Astrocyte (in vitro differentiated cells and primary cell): ENCODE results near the gene OR2T5. TPM values are rescaled to one million over a fixed set of nuclear protein-coding genes. Genes with fewer than 3 reads are reported as not detected.
"Not testable (repeated sequence)": the region's sequence is repeated elsewhere in the genome, so short reads cannot be mapped to it uniquely, and the experiment has no call there.

Experiments
- DNase-seq: peaks from one replicate; pipeline ENCODE4 v3.0.0-alpha.2; 2010; ENCODE audit warnings: low read depth
- FAIRE-seq: peaks from 2 replicates; lab custom pipeline; 2011; peaks lifted over from hg19 to GRCh38; lab: Jason Lieb, UNC
- H2AFZ ChIP-seq: 2 replicates; pipeline ENCODE4 v1.6.0; 2012; ENCODE audit warnings: low read depth, low read length, inconsistent platforms
- H3K27ac ChIP-seq: 2 replicates; pipeline ENCODE4 v1.5.1; 2011; ENCODE audit warnings: low read depth, low read length, inconsistent platforms
- H3K27me3 ChIP-seq: 2 replicates; pipeline ENCODE4 v1.6.0; 2011; ENCODE audit warnings: low read length, inconsistent platforms; ENCODE audit not compliant: insufficient read depth
- H3K36me3 ChIP-seq: 2 replicates; pipeline ENCODE4 v1.5.1; 2011; ENCODE audit warnings: low read length, inconsistent platforms; ENCODE audit not compliant: insufficient read depth
- H3K4me1 ChIP-seq: 2 replicates; pipeline ENCODE4 v1.5.1; 2011; ENCODE audit warnings: low read length, inconsistent platforms; ENCODE audit not compliant: insufficient read depth
- H3K4me2 ChIP-seq: 2 replicates; pipeline ENCODE4 v1.6.0; 2012; ENCODE audit warnings: low read length, inconsistent platforms
- H3K4me3 ChIP-seq: 2 replicates; pipeline ENCODE4 v1.5.1; 2011; ENCODE audit warnings: low read depth, mild to moderate bottlenecking, low read length, inconsistent platforms; ENCODE audit not compliant: insufficient read depth
- H3K79me2 ChIP-seq: 2 replicates; pipeline ENCODE4 v1.6.0; 2012; ENCODE audit warnings: mild to moderate bottlenecking, low read length, inconsistent platforms; ENCODE audit not compliant: insufficient read depth
- H3K9ac ChIP-seq: 2 replicates; pipeline ENCODE4 v1.6.0; 2012; ENCODE audit warnings: mild to moderate bottlenecking, low read length, inconsistent platforms
- H3K9me3 ChIP-seq: 2 replicates; pipeline ENCODE4 v1.5.1; 2012; ENCODE audit warnings: low read depth, mild to moderate bottlenecking, low read length, inconsistent platforms; ENCODE audit not compliant: insufficient read depth
- H4K20me1 ChIP-seq: 2 replicates; pipeline ENCODE4 v1.6.0; 2012; ENCODE audit warnings: low read length, inconsistent platforms; ENCODE audit not compliant: insufficient read depth
- H3K27ac Mint-ChIP-seq: one replicate; pipeline ENCODE4 v1.8.0; 2021; ENCODE audit warnings: mild to moderate bottlenecking, mixed read lengths; ENCODE audit not compliant: unreplicated experiment
- H3K27me3 Mint-ChIP-seq: one replicate; pipeline ENCODE4 v1.8.0; 2021; ENCODE audit warnings: low read depth, mixed read lengths; ENCODE audit not compliant: unreplicated experiment
- H3K36me3 Mint-ChIP-seq: one replicate; pipeline ENCODE4 v1.8.0; 2021; ENCODE audit warnings: low read depth, mixed read lengths; ENCODE audit not compliant: unreplicated experiment
- H3K4me1 Mint-ChIP-seq: one replicate; pipeline ENCODE4 v1.8.0; 2021; ENCODE audit warnings: low read depth, mixed read lengths; ENCODE audit not compliant: unreplicated experiment
- H3K4me3 Mint-ChIP-seq: one replicate; pipeline ENCODE4 v1.8.0; 2021; ENCODE audit warnings: mild to moderate bottlenecking, moderate library complexity, mixed read lengths; ENCODE audit not compliant: unreplicated experiment
- H3K9me3 Mint-ChIP-seq: one replicate; pipeline ENCODE4 v1.8.0; 2021; ENCODE audit warnings: mild to moderate bottlenecking, mixed read lengths; ENCODE audit not compliant: unreplicated experiment
- total RNA-seq: library from RNA; stranded (reverse); gene quantifications from 2 replicates; pipeline ENCODE4 v1.2.1, GENCODE V29; 2021

The OR2T5 gene
- total RNA-seq, 1 donor from 2014 or later: not detected

DNA sequence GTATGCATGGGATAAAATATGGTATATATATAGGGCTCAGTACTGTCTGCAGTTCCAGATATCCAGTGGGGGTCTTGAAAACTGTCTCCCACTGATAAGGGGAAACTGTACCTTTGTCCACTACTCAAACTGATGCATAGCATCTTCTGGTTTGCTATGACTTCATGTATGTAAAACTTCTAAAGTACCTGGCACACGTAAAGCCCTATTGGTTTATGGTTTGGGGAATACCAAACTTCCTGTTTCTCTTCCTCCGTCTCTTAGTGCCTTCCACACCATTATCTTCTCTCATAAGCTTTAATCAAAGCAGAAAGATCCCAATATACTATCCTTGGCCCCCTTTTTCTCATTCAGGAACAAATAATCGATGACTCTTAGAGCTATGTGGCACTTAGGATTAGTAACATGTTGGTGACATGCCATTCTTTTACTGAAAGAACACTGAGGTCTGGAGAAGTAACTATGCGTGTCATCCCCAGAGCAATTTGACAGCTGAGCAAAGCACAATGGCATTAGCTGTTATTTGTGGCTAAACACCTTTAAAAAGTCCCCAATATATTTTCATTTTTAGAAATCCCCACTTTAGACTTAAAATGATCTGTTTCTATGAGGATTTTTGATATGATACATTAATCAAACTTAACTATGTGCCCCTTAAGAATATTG is 39.8 kb upstream of the OR2T5 start:
- H3K4me1 Mint-ChIP-seq, H4K20me1 ChIP-seq, H3K27ac ChIP-seq, H3K27ac Mint-ChIP-seq, H3K27me3 Mint-ChIP-seq, H3K27me3 ChIP-seq, H3K36me3 ChIP-seq, FAIRE-seq, H3K9me3 Mint-ChIP-seq, H3K4me3 Mint-ChIP-seq, H3K9ac ChIP-seq, H3K9me3 ChIP-seq, H3K4me2 ChIP-seq, H2AFZ ChIP-seq, H3K4me1 ChIP-seq, H3K36me3 Mint-ChIP-seq, DNase-seq, H3K4me3 ChIP-seq, H3K79me2 ChIP-seq: not testable (repeated sequence)

DNA sequence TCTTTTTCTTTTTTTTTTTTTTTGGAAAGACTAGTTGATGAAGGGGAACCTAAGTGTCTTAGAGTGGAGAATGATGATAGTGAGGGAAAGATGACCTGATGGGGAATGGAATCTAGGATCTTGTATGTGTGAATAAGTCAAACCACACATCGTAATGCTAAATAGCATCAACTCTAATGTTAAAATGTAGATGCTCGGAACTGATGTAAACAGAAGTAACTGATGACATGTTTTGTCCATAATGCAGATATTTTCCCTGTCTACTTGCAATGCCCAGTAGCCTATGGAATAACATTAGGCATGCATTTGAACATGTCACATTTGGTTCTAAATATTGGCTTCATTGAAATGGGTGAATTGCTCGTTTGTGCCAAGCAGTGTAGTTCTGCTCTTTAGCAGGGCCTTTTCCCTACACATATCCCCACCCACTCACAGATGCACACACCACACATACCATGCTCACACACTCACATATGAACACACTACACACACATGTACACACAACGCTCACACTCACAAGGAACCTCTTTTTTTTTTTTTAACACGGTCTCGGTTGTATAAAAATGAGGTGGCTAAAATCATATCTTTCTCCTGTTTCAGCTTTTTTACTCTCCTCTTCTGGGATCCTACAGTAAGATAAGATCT is 38.4 kb upstream of the OR2T5 start:
- H3K9me3 Mint-ChIP-seq, H3K4me2 ChIP-seq, H2AFZ ChIP-seq, H3K4me1 ChIP-seq, H3K27ac Mint-ChIP-seq, H3K9me3 ChIP-seq, H3K27ac ChIP-seq, H3K79me2 ChIP-seq, H3K4me3 ChIP-seq, H3K4me3 Mint-ChIP-seq, DNase-seq, H3K36me3 ChIP-seq, H3K27me3 ChIP-seq, H3K27me3 Mint-ChIP-seq, H3K4me1 Mint-ChIP-seq, H4K20me1 ChIP-seq, H3K36me3 Mint-ChIP-seq, H3K9ac ChIP-seq, FAIRE-seq: not testable (repeated sequence)

DNA sequence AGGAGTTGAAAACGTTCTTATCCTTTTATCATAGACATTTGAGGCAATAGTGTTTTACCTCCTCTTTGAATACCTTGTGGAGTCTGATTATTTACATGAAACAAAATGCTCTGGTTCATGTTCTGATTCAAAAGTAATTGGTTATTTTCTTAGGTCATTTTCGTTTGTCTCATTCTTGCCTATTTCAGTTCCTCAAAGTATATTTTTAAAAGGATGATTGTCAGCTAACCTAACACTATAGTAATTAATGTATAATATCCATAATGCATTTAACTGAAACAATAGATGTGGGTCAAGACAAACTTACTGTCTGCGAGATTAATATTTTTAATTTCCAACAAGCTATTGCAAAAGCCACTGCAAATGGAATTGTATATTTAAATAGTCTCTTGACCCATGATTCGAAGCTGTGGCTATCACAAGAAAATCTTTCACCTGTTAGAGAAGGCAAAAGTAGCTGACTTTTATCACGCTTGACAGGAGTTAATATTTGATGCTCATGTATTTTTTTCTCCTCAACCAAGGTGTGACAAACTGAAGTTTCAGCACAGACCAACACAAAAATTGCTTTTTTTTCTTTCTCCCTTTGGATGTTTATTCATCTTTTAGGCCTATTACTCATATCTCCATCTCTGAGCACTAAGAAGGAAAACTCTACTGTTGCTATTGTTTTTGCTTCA is 37.8 kb upstream of the OR2T5 start:
- not testable (repeated sequence) for H3K27ac Mint-ChIP-seq, H3K27me3 Mint-ChIP-seq, H3K36me3 Mint-ChIP-seq, H3K27ac ChIP-seq, H3K9me3 Mint-ChIP-seq, H3K79me2 ChIP-seq, H4K20me1 ChIP-seq, H3K4me1 Mint-ChIP-seq, FAIRE-seq, H3K4me1 ChIP-seq, H3K36me3 ChIP-seq, H3K9ac ChIP-seq, DNase-seq, H2AFZ ChIP-seq, H3K4me2 ChIP-seq, H3K27me3 ChIP-seq, H3K4me3 ChIP-seq, H3K4me3 Mint-ChIP-seq, H3K9me3 ChIP-seq

DNA sequence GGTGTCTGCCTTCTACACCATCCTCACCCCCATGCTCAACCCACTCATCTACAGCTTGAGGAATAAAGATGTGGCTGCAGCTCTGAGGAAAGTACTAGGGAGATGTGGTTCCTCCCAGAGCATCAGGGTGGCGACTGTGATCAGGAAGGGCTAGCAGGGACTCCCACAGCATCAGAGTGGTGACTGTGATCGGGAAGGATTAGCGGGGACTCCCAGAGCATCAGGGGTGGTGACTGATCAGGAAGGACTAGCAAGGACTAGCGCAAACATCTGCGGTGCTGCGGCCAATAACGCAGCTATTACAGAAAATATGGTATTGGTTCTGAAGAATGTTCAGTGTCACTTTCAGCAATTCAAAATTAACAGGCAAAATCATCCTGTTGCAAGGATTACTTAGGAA is 34.8 kb upstream of the OR2T5 start:
- not testable (repeated sequence) for H3K4me1 Mint-ChIP-seq, H3K36me3 ChIP-seq, H3K79me2 ChIP-seq, H3K4me1 ChIP-seq, DNase-seq, H3K27ac Mint-ChIP-seq, FAIRE-seq, H3K9me3 ChIP-seq, H2AFZ ChIP-seq, H3K4me2 ChIP-seq, H3K9me3 Mint-ChIP-seq, H3K4me3 ChIP-seq, H3K9ac ChIP-seq, H3K36me3 Mint-ChIP-seq, H3K27me3 Mint-ChIP-seq, H3K27ac ChIP-seq, H3K27me3 ChIP-seq, H4K20me1 ChIP-seq, H3K4me3 Mint-ChIP-seq

DNA sequence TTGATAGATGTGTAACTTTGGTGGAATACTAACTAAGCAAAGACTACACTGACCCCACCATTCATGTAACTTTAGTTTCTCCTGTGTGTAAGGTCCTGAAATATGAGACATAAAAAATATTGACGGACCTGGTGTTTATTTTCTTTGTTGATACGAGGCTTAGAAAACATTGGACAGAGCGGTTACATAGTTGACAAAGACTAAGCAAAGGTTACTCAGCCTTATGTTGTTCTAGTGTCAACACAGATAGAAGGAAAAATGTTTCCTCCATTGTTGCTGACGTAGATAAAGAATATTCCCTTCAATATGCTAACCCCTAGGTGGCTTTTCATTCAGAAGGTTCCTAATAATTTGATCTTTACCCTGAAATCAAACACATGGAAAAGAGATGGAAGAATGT is 33.3 kb upstream of the OR2T5 start:
- H3K4me1 Mint-ChIP-seq, H3K27me3 ChIP-seq, H3K27me3 Mint-ChIP-seq, H3K4me3 ChIP-seq, H3K4me1 ChIP-seq, DNase-seq, H2AFZ ChIP-seq, H3K9ac ChIP-seq, H3K36me3 ChIP-seq, H3K27ac ChIP-seq, H4K20me1 ChIP-seq, H3K9me3 Mint-ChIP-seq, H3K4me3 Mint-ChIP-seq, FAIRE-seq, H3K36me3 Mint-ChIP-seq, H3K4me2 ChIP-seq, H3K9me3 ChIP-seq, H3K27ac Mint-ChIP-seq, H3K79me2 ChIP-seq: not testable (repeated sequence)

DNA sequence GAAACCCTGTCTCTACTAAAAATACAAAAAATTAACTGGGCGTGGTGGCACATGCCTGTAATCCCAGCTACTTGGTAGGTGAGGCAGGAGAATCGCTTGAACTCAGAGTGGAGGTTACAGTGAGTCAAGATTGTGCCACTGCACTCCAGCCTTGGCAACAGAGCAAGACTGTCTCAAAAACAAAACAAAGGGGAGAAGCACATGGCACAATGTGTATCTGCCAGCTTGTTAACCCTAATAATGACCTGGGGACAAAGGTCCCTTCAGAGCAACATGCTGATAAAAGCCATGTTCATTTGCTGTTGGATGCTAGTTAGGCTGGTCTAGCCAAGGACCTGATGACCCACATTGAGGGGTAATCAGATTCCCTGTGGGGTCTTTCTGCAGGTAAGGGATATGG is 31.8 kb upstream of the OR2T5 start:
- FAIRE-seq, H3K27ac ChIP-seq, H3K79me2 ChIP-seq, H3K36me3 ChIP-seq, H3K36me3 Mint-ChIP-seq, H3K4me3 Mint-ChIP-seq, H3K9me3 ChIP-seq, H3K4me3 ChIP-seq, H3K4me1 Mint-ChIP-seq, H3K9me3 Mint-ChIP-seq, H2AFZ ChIP-seq, H3K4me1 ChIP-seq, H3K9ac ChIP-seq, H3K4me2 ChIP-seq, H3K27ac Mint-ChIP-seq, H3K27me3 Mint-ChIP-seq, H3K27me3 ChIP-seq, H4K20me1 ChIP-seq, DNase-seq: not testable (repeated sequence)
